ENCODE results near the gene E2F2. TPM values are rescaled to one million over a fixed set of nuclear protein-coding genes. Genes with fewer than 3 reads are reported as not detected.

Gene E2F2
- total RNA-seq, 1 experiment from 2014 or later = 9.5 TPM

- peaks cover 10% of the 10 kb centered on the region for H3K4me1 ChIP-seq
- no TSS peak for BruUV-seq (replicated peaks)
- intact Hi-C loops (cut with micrococcal nuclease; ENCODE audit: unreplicated experiment) = no loop called here
- ChIA-PET POLR2A (interaction anchor here (0.8 kb wide), 1 partner anchor 8 kb away, joined by 3 read pairs; no protein-coding TSS in a partner anchor), CTCF (interaction anchor here (0.7 to 4.4 kb wide), 3 partner anchors 16 to 91 kb away, joined by 3 to 48 read pairs (median 4); partner anchors contain the start of gene E2F2)
- TF ChIP-seq, protein P1, sequence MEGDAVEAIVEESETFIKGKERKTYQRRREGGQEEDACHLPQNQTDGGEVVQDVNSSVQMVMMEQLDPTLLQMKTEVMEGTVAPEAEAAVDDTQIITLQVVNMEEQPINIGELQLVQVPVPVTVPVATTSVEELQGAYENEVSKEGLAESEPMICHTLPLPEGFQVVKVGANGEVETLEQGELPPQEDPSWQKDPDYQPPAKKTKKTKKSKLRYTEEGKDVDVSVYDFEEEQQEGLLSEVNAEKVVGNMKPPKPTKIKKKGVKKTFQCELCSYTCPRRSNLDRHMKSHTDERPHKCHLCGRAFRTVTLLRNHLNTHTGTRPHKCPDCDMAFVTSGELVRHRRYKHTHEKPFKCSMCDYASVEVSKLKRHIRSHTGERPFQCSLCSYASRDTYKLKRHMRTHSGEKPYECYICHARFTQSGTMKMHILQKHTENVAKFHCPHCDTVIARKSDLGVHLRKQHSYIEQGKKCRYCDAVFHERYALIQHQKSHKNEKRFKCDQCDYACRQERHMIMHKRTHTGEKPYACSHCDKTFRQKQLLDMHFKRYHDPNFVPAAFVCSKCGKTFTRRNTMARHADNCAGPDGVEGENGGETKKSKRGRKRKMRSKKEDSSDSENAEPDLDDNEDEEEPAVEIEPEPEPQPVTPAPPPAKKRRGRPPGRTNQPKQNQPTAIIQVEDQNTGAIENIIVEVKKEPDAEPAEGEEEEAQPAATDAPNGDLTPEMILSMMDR (IDR thresholded peaks at IDR 0.05; ENCODE audit: insufficient read depth in 1 of 2, low read depth in 1 of 2, low read length in 1 of 2, severe bottlenecking in 1 of 2, unreplicated experiment in 1 of 2) = no peak
- H3K4me3 Mint-ChIP-seq (ENCODE audit: unreplicated experiment) = no peak overlapping the region
- H3K27me3 ChIP-seq (replicated peaks; ENCODE audit: control insufficient read depth, insufficient read depth, low read length) = no peaks in the 10 kb centered on the region
- no peak for DNase-seq
- H3K4me1 Mint-ChIP-seq (ENCODE audit: low read depth, unreplicated experiment) = no peaks in the 10 kb centered on the region
- H3K27ac Mint-ChIP-seq (ENCODE audit: unreplicated experiment) = no peak overlapping the region
- no peaks in the 10 kb centered on the region for H3K9me3 Mint-ChIP-seq (ENCODE audit: unreplicated experiment)
- no peaks in the 10 kb centered on the region for H3K36me3 Mint-ChIP-seq (ENCODE audit: insufficient read depth, unreplicated experiment)
- no peaks in the 10 kb centered on the region for H3K27me3 Mint-ChIP-seq (ENCODE audit: insufficient read depth, unreplicated experiment)
- H3K4me3 ChIP-seq (ENCODE audit: low read depth, low read length) = no peak overlapping the region
- H3K36me3 ChIP-seq (ENCODE audit: control insufficient read depth, insufficient read depth, low read length) = no peaks in the 10 kb centered on the region
- H3K9me3 ChIP-seq = no peaks in the 10 kb centered on the region
These were observed 16.0 kb upstream of the E2F2 start for GRCh38 chr1:23546897-23547584.

- H3K4me3 Mint-ChIP-seq (ENCODE audit: unreplicated experiment) = no peak overlapping the region
- H3K4me1 Mint-ChIP-seq (ENCODE audit: low read depth, unreplicated experiment) = no peaks in the 10 kb centered on the region
- intact Hi-C loops (cut with micrococcal nuclease; ENCODE audit: unreplicated experiment) = loop anchor here (2.0 kb wide), 1 partner anchor 199 kb away; no protein-coding TSS in a partner anchor
These were observed 14.8 kb upstream of the E2F2 start for GRCh38 chr1:23545851-23546250.

More at GRCh38 chr1:23545851-23546250, 14.8 kb upstream of the E2F2 start:
- TF ChIP-seq, protein P1 (IDR thresholded peaks at IDR 0.05; ENCODE audit: insufficient read depth in 1 of 2, low read depth in 1 of 2, low read length in 1 of 2, severe bottlenecking in 1 of 2, unreplicated experiment in 1 of 2) = no peak
- Histone ChIP-seq H3K4me1 (peaks cover 10% of the 10 kb centered on the region), H3K36me3 (ENCODE audit: control insufficient read depth, insufficient read depth, low read length) (no peaks in the 10 kb centered on the region), H3K4me3 (ENCODE audit: low read depth, low read length) (no peak overlapping the region), H3K9me3 (no peaks in the 10 kb centered on the region), H3K27me3 (replicated peaks; ENCODE audit: control insufficient read depth, insufficient read depth, low read length) (no peaks in the 10 kb centered on the region)
- no peaks in the 10 kb centered on the region for H3K36me3 Mint-ChIP-seq (ENCODE audit: insufficient read depth, unreplicated experiment)
- no peak overlapping the region for H3K27ac Mint-ChIP-seq (ENCODE audit: unreplicated experiment)
- POLR2A ChIA-PET = no interaction called here
- no peak for DNase-seq
- BruUV-seq (replicated peaks) = no TSS peak
- CTCF ChIA-PET = interaction anchor here (0.8 to 4.4 kb wide), 2 partner anchors 13 to 92 kb away, joined by 3 to 48 read pairs; no protein-coding TSS in a partner anchor
- H3K27me3 Mint-ChIP-seq (ENCODE audit: insufficient read depth, unreplicated experiment) = no peaks in the 10 kb centered on the region
- no peaks in the 10 kb centered on the region for H3K9me3 Mint-ChIP-seq (ENCODE audit: unreplicated experiment)
